Measurements from ENCODE around the gene CARS2.

CARS2 gene

GRCh38 chr13:110628952-110629701 is 76.8 kb downstream of the CARS2 start:
- no peak overlapping the region for H2BK12ac ChIP-seq (ENCODE audit: low read length in 2 of 2)
- peak overlapping the region in 1 of 2 experiments; percentile 10 for H3K23ac ChIP-seq (ENCODE audit: low read length in 2 of 2)
- peaks cover 15% of the 10 kb centered on the region for H3K79me1 ChIP-seq (replicated peaks; ENCODE audit: low read length, poor library complexity, severe bottlenecking)
- no peaks in the 10 kb centered on the region for H3K9me3 ChIP-seq (ENCODE audit: control insufficient read depth, low read length)
- H3K36me3 ChIP-seq (ENCODE audit: control insufficient read depth in 1 of 2, insufficient read depth in 2 of 2, low read depth in 1 of 2, low read length in 2 of 2) = peaks cover 37 to 67% of the 10 kb centered on the region in 2 experiments
- peak overlapping the region; percentile 83 for H4K8ac ChIP-seq (ENCODE audit: low read length)
- H3K27me3 ChIP-seq (ENCODE audit: control insufficient read depth in 1 of 2, insufficient read depth in 1 of 2, low read length in 2 of 2) = no peaks in the 10 kb centered on the region
- H3K4me3 ChIP-seq (ENCODE audit: insufficient read depth in 1 of 2, low read depth in 1 of 2, low read length in 2 of 2) = no peak overlapping the region
- H4K91ac ChIP-seq (ENCODE audit: low read length) = peak overlapping the region; percentile 74
- no peak overlapping the region for H2AK5ac ChIP-seq (ENCODE audit: low read length, severe bottlenecking)
- peaks cover 21% of the 10 kb centered on the region for H3K4me1 ChIP-seq (ENCODE audit: control insufficient read depth, insufficient read depth, low read depth, low read length)
- no peak overlapping the region for H2BK5ac ChIP-seq (ENCODE audit: low read depth, low read length, poor library complexity, severe bottlenecking)
- DNase-seq = peak; percentile 56
- 80% methylated on average over 17 of the region's 19 CpGs for WGBS
- no peak overlapping the region for H3K9ac ChIP-seq (ENCODE audit: low read length)
- peak overlapping the region; percentile 67 for H3K4me2 ChIP-seq (ENCODE audit: low read length, poor library complexity, severe bottlenecking)
- H2BK15ac ChIP-seq (ENCODE audit: low read depth, poor library complexity, severe bottlenecking) = no peak overlapping the region
- no peak overlapping the region for H2BK120ac ChIP-seq (ENCODE audit: low read depth, low read length)
- no peak overlapping the region for H3K4ac ChIP-seq (ENCODE audit: low read depth in 1 of 2, low read length in 2 of 2)
- no peak overlapping the region for H3K14ac ChIP-seq (ENCODE audit: low read length in 2 of 2)
- peak overlapping the region; percentile 71 for H3K27ac ChIP-seq (ENCODE audit: low read length, poor library complexity, severe bottlenecking)
- H2AFZ ChIP-seq (ENCODE audit: low read depth, low read length) = no peak overlapping the region
- peak overlapping the region in 1 of 2 experiments; percentile 23 for H3K18ac ChIP-seq (ENCODE audit: low read depth in 1 of 2, low read length in 2 of 2)

- peak; percentile 85 for DNase-seq
- Histone ChIP-seq H3K27me3 (ENCODE audit: control insufficient read depth in 1 of 2, insufficient read depth in 1 of 2, low read length in 2 of 2) (no peaks in the 10 kb centered on the region), H2BK15ac (ENCODE audit: low read depth, poor library complexity, severe bottlenecking) (no peak overlapping the region), H3K4me2 (ENCODE audit: low read length, poor library complexity, severe bottlenecking) (peak overlapping the region; percentile 67), H3K14ac (ENCODE audit: low read length in 2 of 2) (no peak overlapping the region), H3K4ac (ENCODE audit: low read depth in 1 of 2, low read length in 2 of 2) (no peak overlapping the region), H2BK120ac (ENCODE audit: low read depth, low read length) (no peak overlapping the region), H3K27ac (ENCODE audit: low read length, poor library complexity, severe bottlenecking) (peak overlapping the region; percentile 71), H3K36me3 (ENCODE audit: control insufficient read depth in 1 of 2, insufficient read depth in 2 of 2, low read depth in 1 of 2, low read length in 2 of 2) (peaks cover 38 to 69% of the 10 kb centered on the region in 2 experiments), H3K9ac (ENCODE audit: low read length) (no peak overlapping the region), H3K4me3 (ENCODE audit: insufficient read depth in 1 of 2, low read depth in 1 of 2, low read length in 2 of 2) (no peak overlapping the region), H4K91ac (ENCODE audit: low read length) (no peak overlapping the region), H2BK12ac (ENCODE audit: low read length in 2 of 2) (no peak overlapping the region), H3K79me1 (replicated peaks; ENCODE audit: low read length, poor library complexity, severe bottlenecking) (peaks cover 16% of the 10 kb centered on the region), H3K18ac (ENCODE audit: low read depth in 1 of 2, low read length in 2 of 2) (peak overlapping the region in 1 of 2 experiments; percentile 65), H3K9me3 (ENCODE audit: control insufficient read depth, low read length) (no peaks in the 10 kb centered on the region), H3K4me1 (ENCODE audit: control insufficient read depth, insufficient read depth, low read depth, low read length) (peaks cover 20% of the 10 kb centered on the region), H2BK5ac (ENCODE audit: low read depth, low read length, poor library complexity, severe bottlenecking) (no peak overlapping the region), H3K23ac (ENCODE audit: low read length in 2 of 2) (no peak overlapping the region), H4K8ac (ENCODE audit: low read length) (no peak overlapping the region), H2AK5ac (ENCODE audit: low read length, severe bottlenecking) (no peak overlapping the region), H2AFZ (ENCODE audit: low read depth, low read length) (no peak overlapping the region)
- 31% methylated on average over 13 of the region's 13 CpGs for WGBS
Measured at GRCh38 chr13:110628477-110628793, 77.5 kb downstream of the CARS2 start.

- peaks cover 44 to 74% of the 10 kb centered on the region in 2 experiments for H3K36me3 ChIP-seq (ENCODE audit: control insufficient read depth in 1 of 2, insufficient read depth in 2 of 2, low read depth in 1 of 2, low read length in 2 of 2)
- DNase-seq = no peak
- H3K4me3 ChIP-seq (ENCODE audit: insufficient read depth in 1 of 2, low read depth in 1 of 2, low read length in 2 of 2) = no peak overlapping the region
- H2BK15ac ChIP-seq (ENCODE audit: low read depth, poor library complexity, severe bottlenecking) = no peak overlapping the region
- H2AFZ ChIP-seq (ENCODE audit: low read depth, low read length) = no peak overlapping the region
- peak overlapping the region; percentile 67 for H3K4me2 ChIP-seq (ENCODE audit: low read length, poor library complexity, severe bottlenecking)
- WGBS = 77% methylated on average over 11 of the region's 12 CpGs
- peaks cover 20% of the 10 kb centered on the region for H3K4me1 ChIP-seq (ENCODE audit: control insufficient read depth, insufficient read depth, low read depth, low read length)
- no peak overlapping the region for H3K9ac ChIP-seq (ENCODE audit: low read length)
- H4K8ac ChIP-seq (ENCODE audit: low read length) = no peak overlapping the region
- H3K4ac ChIP-seq (ENCODE audit: low read depth in 1 of 2, low read length in 2 of 2) = peak overlapping the region in 1 of 2 experiments; percentile 1
- no peak overlapping the region for H2BK12ac ChIP-seq (ENCODE audit: low read length in 2 of 2)
- peaks cover 20% of the 10 kb centered on the region for H3K79me1 ChIP-seq (replicated peaks; ENCODE audit: low read length, poor library complexity, severe bottlenecking)
- H4K91ac ChIP-seq (ENCODE audit: low read length) = no peak overlapping the region
- no peaks in the 10 kb centered on the region for H3K27me3 ChIP-seq (ENCODE audit: control insufficient read depth in 1 of 2, insufficient read depth in 1 of 2, low read length in 2 of 2)
- H3K23ac ChIP-seq (ENCODE audit: low read length in 2 of 2) = peak overlapping the region in 1 of 2 experiments; percentile 11
- H3K14ac ChIP-seq (ENCODE audit: low read length in 2 of 2) = no peak overlapping the region
- peak overlapping the region; percentile 71 for H3K27ac ChIP-seq (ENCODE audit: low read length, poor library complexity, severe bottlenecking)
- H3K18ac ChIP-seq (ENCODE audit: low read depth in 1 of 2, low read length in 2 of 2) = peak overlapping the region in 1 of 2 experiments; percentile 65
- H3K9me3 ChIP-seq (ENCODE audit: control insufficient read depth, low read length) = no peaks in the 10 kb centered on the region
- no peak overlapping the region for H2BK120ac ChIP-seq (ENCODE audit: low read depth, low read length)
- no peak overlapping the region for H2BK5ac ChIP-seq (ENCODE audit: low read depth, low read length, poor library complexity, severe bottlenecking)
- peak overlapping the region; percentile 33 for H2AK5ac ChIP-seq (ENCODE audit: low read length, severe bottlenecking)
Measured at GRCh38 chr13:110627761-110628476, 78.0 kb downstream of the CARS2 start.

- WGBS = 94% methylated on average over 7 of the region's 8 CpGs
- Histone ChIP-seq H3K4me3 (ENCODE audit: insufficient read depth in 1 of 2, low read depth in 1 of 2, low read length in 2 of 2) (no peak overlapping the region), H3K23ac (ENCODE audit: low read length in 2 of 2) (no peak overlapping the region), H3K36me3 (ENCODE audit: control insufficient read depth in 1 of 2, insufficient read depth in 2 of 2, low read depth in 1 of 2, low read length in 2 of 2) (peaks cover 47 to 80% of the 10 kb centered on the region in 2 experiments), H3K79me1 (replicated peaks; ENCODE audit: low read length, poor library complexity, severe bottlenecking) (peaks cover 20% of the 10 kb centered on the region), H2AK5ac (ENCODE audit: low read length, severe bottlenecking) (no peak overlapping the region), H3K4ac (ENCODE audit: low read depth in 1 of 2, low read length in 2 of 2) (no peak overlapping the region), H4K8ac (ENCODE audit: low read length) (no peak overlapping the region), H2BK120ac (ENCODE audit: low read depth, low read length) (no peak overlapping the region), H3K4me1 (ENCODE audit: control insufficient read depth, insufficient read depth, low read depth, low read length) (peaks cover 20% of the 10 kb centered on the region), H2BK12ac (ENCODE audit: low read length in 2 of 2) (no peak overlapping the region), H3K14ac (ENCODE audit: low read length in 2 of 2) (no peak overlapping the region), H3K9me3 (ENCODE audit: control insufficient read depth, low read length) (no peaks in the 10 kb centered on the region), H3K27me3 (ENCODE audit: control insufficient read depth in 1 of 2, insufficient read depth in 1 of 2, low read length in 2 of 2) (no peaks in the 10 kb centered on the region), H2BK15ac (ENCODE audit: low read depth, poor library complexity, severe bottlenecking) (no peak overlapping the region), H3K18ac (ENCODE audit: low read depth in 1 of 2, low read length in 2 of 2) (no peak overlapping the region), H2AFZ (ENCODE audit: low read depth, low read length) (no peak overlapping the region), H3K9ac (ENCODE audit: low read length) (no peak overlapping the region), H4K91ac (ENCODE audit: low read length) (no peak overlapping the region), H3K4me2 (ENCODE audit: low read length, poor library complexity, severe bottlenecking) (no peak overlapping the region), H3K27ac (ENCODE audit: low read length, poor library complexity, severe bottlenecking) (no peak overlapping the region), H2BK5ac (ENCODE audit: low read depth, low read length, poor library complexity, severe bottlenecking) (no peak overlapping the region)
- no peak for DNase-seq
Measured at GRCh38 chr13:110627351-110627750, 78.6 kb downstream of the CARS2 start.
